Stimulated activated CD8-positive, alpha-beta memory T cell treated with anti-CD3 and anti-CD28 coated beads, Interleukin-4, amount 100 ng/mL, for 4 hours (primary cell): ENCODE results near the gene CFAP54.

ENCODE experiments used
- DNase-seq, 2 donors: peaks; one replicate each; pipeline ENCODE4 v3.0.0-alpha.2; 2020; ENCODE audit warnings: low read depth in 2 of 2, low spot score in 1 of 2

Gene CFAP54

DNA sequence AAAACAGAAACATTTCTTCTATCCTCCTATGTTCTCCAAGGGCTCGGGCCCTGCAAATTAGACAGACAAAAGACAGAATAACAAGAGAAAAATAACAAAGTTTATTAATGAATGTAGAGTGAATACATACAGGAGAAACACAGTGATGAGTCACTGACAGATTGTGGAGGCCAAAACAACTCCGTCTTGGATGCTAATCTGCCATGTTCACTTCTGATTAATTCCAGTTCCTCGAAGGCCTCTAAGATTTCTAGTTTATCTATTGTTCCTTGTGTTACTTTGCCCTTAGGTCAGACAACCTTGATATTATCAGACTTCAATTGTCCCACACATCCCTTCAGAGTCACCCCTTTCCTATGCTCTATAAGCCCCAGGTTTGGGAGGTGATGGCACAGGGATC is 390.8 kb downstream of the CFAP54 start:
- DNase-seq = no peak

- DNase-seq = no peak
Observed at GRCh38 chr12:96881608-96882007, 392.2 kb downstream of the CFAP54 start.

GRCh38 chr12:96882862-96883261 is 393.5 kb downstream of the CFAP54 start:
- DNase-seq = no peak

- no peak for DNase-seq
Observed at GRCh38 chr12:96883571-96883970, 394.2 kb downstream of the CFAP54 start.

DNA sequence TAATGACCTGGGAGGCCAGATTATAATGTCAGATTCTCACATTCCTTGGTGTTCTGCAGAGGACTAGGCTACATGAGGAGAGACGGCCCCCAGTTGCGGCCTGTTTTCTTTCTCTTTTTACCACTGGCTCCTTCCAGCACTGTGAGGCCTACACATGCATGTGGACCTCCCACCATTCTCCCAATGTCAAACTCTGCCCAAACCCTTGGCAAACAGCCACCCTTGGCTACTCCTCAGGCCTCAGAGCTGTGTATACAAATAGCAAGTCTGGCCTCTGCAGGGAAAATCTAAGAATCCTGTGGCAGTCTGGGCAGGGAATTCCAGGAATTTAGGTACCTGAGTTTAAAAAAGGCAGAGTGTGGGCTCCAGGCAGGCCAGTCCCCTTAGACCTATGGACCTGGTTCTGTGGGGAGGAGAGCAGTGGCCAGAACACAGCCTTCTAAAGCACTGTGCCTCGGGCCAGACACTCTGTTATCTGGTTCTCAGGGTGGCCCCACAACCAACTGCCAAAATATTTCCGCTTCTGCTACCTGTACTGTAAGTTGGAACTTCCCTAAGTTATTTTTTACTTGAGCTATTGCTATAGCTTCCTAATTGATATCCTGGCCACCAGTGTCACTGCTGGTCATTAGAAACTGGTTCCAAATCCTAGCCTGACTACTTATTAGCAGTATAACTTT is 397.8 kb downstream of the CFAP54 start:
- no peak for DNase-seq

DNA sequence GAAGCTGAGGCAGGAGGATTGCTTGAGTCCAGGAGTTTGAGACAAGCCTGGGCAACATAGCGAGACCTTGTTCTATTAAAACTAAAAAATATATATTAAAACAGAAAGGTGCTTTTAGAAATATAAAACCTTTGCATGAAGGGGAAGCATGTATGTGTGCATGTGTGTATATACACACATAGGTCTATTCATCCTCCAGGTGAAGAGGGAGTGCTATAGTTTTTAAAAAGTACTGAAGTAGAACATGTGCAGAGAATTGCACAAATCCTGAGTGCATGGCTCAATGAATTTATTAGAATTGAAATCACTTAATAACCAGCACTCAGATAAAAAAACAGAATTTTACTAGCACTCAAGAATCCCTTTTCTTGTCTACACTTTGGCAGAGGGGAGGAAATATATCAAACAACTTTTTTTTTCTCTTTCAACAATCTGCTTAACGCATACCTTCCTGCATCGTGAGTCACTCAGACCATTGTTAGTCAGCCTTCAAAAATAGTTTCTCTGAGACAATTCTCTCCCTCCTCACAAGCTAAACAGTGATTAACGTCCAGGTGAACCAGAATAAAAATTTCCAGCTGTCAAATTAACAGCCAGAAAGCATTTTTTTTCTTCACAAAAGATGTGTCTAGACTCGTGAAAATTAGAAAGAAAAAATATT is 400.0 kb downstream of the CFAP54 start:
- DNase-seq = no peak

GRCh38 chr12:96890331-96890730 is 401.0 kb downstream of the CFAP54 start:
- DNase-seq = no peak

DNA sequence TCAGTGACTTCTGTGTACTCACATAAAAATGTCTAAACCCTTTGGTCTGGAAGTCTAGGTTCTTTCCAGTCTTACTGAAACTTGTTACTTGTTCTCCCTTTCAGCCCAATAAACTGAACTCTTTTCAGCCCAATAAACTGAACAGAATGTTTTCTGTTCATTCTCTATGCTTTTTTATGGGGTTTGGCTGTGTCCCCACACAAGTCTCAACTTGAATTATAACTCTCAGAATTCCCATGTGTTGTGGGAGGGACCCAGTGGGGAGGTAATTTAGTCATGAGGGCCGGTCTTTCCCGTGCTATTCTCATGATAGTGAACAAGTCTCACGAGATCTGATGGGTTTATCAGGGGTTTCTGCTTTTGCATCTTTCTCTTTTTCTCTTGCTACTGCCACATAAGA is 402.7 kb downstream of the CFAP54 start:
- DNase-seq = no peak

DNA sequence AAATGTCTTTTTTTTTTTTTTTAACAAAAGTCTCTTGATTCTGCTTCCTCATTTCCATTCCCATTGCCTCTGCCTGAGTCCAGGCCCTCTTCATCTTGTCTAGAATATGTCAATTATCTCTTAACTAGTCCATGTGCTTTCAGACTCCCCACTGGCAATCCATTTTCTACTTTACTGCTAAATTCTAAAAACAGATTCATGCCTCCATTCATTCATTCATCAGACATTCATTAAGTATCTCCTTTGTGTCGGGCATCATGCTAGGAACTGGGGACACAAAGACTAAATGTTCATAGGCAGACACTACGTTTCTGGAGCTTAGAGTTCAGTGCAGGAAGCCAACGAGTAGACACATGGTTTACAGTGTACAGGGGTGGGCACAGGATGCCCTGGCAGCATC is 408.0 kb downstream of the CFAP54 start:
- DNase-seq = no peak

GRCh38 chr12:96901175-96901574 is 411.8 kb downstream of the CFAP54 start:
- DNase-seq = no peak

DNA sequence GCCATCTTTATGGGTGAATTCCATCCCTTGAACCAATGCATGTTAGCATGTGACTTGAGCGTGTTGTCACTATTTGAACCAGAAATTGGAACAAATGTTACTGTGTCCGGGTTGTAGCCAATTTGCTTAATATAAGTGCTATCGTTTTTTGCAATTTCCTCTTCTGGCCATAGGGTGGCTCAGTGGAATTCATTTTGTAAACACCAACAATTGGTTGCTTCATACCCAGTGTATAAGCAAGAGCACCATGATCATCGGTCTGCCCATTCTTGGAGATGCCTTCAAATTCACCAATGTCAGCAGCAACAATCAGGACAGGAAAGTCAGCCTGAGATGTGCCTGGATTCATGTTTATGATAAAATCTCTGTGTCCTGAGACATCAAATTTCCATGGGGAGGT is 412.7 kb downstream of the CFAP54 start:
- no peak for DNase-seq

- DNase-seq = no peak
Observed at GRCh38 chr12:96906498-96906848, 417.1 kb downstream of the CFAP54 start.

DNA sequence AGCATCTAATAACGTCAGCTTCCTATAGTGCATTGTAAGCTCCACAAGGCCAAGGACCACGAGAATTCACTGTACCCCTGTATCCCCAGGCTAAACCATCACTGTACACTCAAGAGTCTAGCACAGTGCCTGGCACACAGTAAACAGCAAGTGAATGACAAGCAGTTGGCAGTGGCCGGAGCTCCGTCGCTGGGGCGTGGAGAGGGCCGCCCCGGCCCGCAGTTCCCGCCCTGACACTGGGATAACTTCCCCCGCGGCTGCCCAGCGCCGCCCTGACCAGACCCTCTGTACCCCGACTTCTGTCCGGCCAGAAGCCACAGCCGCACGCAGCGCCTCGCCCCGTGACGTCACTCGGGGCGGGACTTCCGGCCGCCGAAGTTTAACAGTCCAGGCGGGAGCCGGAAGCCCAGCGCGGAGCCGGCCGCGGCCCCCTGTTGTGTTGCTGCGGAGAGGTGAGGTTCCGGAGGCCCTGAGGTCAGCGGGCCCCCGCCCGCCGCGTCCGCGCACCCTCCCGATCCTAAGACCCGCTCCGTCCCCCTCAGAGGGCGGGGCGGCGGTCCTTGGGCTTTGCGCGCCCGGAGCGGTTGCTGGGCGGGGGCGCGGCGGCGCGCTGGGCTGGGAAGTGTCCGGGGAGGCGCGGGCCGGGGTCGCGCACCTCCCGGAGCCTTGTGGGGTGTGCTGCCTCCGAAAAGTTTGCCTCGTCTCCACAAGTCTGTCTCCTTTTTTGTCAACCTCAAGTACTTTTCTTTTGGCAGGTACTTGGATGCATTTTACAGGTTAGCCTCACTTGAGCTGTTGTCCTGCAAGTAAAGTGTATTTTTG is 417.7 kb downstream of the CFAP54 start, which contains the start of gene NEDD1:
NEDD1 (plus strand) TSS at position 409 of the 822 bp plus-strand sequence. CDS start 2,503 bp downstream, outside the sequence.
- DNase-seq = peak; percentile 54 to 65

DNA sequence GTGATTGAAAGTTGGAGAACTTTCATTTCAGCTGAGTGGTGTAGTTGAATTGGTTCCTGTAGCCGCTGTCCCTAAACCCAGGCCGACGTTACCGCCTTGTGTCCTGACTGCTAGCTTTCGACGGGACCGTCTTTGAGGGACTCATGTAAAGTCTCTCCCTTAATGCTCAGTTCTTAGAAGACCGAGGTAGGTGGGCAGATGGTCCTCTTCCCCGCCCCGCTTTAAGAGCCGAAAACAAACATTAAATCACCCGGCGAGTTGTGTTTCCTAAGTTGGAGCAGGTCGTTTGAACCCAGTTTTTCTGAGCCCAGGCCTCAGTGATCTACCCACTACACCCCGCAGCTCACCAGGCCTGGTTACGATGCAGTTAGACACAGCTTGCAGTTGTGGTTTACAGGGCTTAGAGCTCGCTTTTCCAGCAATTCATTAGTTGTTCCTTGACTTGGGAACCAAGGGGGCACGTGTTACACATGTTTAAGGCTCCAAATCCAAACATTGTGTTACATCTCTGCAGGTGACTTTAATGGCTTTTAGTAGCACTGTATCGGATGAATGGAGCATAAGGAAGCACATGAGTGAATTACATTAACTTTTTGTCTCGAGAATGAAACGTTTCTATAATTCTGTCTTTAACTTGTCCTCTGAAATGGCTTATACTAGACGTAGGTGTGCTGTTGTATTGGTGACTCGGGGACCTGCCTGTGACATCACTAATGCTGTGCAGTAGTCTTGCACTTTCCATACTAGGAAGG is 418.5 kb downstream of the CFAP54 start:
- DNase-seq = no peak

- DNase-seq = no peak
Observed at GRCh38 chr12:96908423-96908675, 419.0 kb downstream of the CFAP54 start.

DNA sequence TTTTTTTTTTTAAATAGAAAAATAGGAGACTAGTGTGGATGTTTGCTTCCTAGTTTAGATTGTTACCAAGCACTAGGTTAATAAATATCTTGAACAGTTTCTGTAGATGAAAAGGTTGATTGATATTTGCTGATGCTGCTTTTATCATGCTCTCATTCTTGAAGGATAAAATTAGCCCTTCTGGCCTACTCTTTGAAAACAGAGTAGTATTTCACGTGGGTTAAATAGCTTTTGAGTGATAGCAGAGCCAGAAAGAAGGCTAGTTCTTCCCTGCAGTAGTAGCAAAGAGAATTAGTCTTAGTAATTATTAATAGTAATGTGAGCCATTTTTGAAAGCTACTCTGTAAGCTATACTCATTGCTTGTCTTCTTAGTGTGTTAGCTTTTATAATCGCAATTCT is 422.9 kb downstream of the CFAP54 start:
- no peak for DNase-seq

GRCh38 chr12:96912943-96913342 is 423.6 kb downstream of the CFAP54 start:
- DNase-seq = no peak

DNA sequence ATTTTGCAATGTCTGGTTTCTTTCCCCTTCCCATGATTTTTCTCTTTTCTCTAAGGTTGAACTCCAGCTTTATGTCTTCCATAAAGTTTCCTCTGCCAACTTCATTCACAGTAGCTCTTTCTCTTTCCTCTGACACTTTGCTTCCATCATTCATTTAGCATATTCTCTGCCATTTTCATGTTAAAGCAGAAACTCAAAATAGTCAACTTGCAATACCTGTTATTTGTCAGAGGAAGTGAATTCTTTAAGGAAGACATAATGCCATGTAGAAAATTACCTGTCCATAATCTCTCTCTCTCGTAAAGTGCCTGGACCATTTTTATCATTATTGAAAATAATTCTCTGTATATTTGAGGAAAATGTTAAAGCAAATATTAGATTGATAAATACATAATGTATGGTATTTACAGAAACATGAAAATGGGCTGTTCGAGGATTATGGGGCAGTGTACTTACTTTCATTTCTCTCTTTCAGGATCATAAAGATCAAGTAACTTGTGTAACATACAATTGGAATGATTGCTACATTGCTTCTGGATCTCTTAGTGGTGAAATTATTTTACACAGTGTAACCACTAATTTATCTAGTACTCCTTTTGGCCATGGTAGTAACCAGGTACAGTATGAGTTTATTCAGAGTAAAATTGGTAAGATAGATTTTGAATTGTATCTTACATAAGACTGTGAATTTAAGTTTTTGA is 430.3 kb downstream of the CFAP54 start:
- DNase-seq = no peak
